PFSK-1 (cell line): ENCODE measurements around the gene NBEA.

ENCODE experiments used
- FOXP2 ChIP-seq: optimal IDR thresholded peaks from 2 replicates; pipeline ENCODE3; 2011; ENCODE audit warnings: borderline replicate concordance, control low read depth, inconsistent platforms; ENCODE audit not compliant: insufficient read depth; ENCODE audit errors: extremely low read length, extremely low read depth
- POLR2AphosphoS5 ChIP-seq: IDR thresholded peaks from 2 replicates; pipeline ENCODE4 v1.6.1; 2012; ENCODE audit warnings: low read depth, mild to moderate bottlenecking, control low read depth, low read length, moderate library complexity
- SIN3A ChIP-seq: IDR thresholded peaks from 2 replicates; pipeline ENCODE4 v1.6.1; 2012; ENCODE audit warnings: mild to moderate bottlenecking, low read length, moderate library complexity, borderline replicate concordance; ENCODE audit not compliant: insufficient read depth
- TAF1 ChIP-seq: IDR thresholded peaks from 2 replicates; pipeline ENCODE4 v1.6.1; 2012; ENCODE audit warnings: low read length, control low read depth, borderline replicate concordance; ENCODE audit not compliant: insufficient read depth
- TF ChIP-seq, protein P1 (sequence below), 2 experiments: IDR thresholded peaks; 2 replicates each; pipeline versions ENCODE4 v1.6.1 to v1.8.0; 2011 to 2012; ENCODE audit warnings: low read depth in 2 of 2, low read length in 2 of 2, control low read depth in 1 of 2, inconsistent platforms in 1 of 2, mild to moderate bottlenecking in 1 of 2, moderate library complexity in 1 of 2; ENCODE audit not compliant: insufficient read depth in 1 of 2

NBEA gene

DNA sequence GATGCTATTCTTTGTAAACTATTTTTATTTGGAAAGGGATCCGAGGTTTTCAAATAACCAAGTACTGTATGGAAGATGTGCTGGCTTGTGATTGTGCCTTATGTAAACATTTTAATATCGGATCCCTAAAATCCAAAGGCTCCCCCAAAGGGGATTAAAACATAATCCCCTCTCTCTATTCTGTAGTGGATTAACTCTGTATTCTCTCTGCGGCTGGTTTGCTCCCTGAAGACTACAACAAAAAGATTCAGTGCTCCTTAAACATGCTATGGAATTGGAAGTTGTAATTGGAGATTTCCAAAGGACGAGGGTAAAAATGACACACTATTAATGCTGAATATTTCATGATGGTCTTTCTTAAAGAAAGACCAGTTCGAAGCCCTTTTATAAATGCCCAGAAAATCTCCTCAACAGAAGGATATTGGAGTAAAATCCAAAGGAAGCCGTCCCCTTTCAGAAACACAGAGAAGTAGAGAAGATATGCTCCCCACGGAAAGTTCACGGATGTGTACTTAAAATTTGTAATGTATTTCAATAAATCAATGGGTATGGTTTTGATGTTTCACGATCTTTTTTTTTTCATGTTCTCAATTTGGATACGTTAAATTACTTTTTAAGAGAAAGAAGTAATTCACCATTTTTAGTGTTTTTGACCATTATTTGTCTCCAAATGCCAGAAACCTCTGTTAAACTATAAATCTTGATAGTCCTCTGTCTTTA is 527.9 kb downstream of the NBEA start:
- no peak for TF ChIP-seq FOXP2
- no peak for TF ChIP-seq TAF1
- no peak for TF ChIP-seq SIN3A
- no peak for TF ChIP-seq POLR2AphosphoS5
- TF ChIP-seq, protein P1, sequence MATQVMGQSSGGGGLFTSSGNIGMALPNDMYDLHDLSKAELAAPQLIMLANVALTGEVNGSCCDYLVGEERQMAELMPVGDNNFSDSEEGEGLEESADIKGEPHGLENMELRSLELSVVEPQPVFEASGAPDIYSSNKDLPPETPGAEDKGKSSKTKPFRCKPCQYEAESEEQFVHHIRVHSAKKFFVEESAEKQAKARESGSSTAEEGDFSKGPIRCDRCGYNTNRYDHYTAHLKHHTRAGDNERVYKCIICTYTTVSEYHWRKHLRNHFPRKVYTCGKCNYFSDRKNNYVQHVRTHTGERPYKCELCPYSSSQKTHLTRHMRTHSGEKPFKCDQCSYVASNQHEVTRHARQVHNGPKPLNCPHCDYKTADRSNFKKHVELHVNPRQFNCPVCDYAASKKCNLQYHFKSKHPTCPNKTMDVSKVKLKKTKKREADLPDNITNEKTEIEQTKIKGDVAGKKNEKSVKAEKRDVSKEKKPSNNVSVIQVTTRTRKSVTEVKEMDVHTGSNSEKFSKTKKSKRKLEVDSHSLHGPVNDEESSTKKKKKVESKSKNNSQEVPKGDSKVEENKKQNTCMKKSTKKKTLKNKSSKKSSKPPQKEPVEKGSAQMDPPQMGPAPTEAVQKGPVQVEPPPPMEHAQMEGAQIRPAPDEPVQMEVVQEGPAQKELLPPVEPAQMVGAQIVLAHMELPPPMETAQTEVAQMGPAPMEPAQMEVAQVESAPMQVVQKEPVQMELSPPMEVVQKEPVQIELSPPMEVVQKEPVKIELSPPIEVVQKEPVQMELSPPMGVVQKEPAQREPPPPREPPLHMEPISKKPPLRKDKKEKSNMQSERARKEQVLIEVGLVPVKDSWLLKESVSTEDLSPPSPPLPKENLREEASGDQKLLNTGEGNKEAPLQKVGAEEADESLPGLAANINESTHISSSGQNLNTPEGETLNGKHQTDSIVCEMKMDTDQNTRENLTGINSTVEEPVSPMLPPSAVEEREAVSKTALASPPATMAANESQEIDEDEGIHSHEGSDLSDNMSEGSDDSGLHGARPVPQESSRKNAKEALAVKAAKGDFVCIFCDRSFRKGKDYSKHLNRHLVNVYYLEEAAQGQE (IDR thresholded peaks at IDR 0.05; ENCODE audit: insufficient read depth in 1 of 2, low read depth in 2 of 2, low read length in 2 of 2), result no peak

DNA sequence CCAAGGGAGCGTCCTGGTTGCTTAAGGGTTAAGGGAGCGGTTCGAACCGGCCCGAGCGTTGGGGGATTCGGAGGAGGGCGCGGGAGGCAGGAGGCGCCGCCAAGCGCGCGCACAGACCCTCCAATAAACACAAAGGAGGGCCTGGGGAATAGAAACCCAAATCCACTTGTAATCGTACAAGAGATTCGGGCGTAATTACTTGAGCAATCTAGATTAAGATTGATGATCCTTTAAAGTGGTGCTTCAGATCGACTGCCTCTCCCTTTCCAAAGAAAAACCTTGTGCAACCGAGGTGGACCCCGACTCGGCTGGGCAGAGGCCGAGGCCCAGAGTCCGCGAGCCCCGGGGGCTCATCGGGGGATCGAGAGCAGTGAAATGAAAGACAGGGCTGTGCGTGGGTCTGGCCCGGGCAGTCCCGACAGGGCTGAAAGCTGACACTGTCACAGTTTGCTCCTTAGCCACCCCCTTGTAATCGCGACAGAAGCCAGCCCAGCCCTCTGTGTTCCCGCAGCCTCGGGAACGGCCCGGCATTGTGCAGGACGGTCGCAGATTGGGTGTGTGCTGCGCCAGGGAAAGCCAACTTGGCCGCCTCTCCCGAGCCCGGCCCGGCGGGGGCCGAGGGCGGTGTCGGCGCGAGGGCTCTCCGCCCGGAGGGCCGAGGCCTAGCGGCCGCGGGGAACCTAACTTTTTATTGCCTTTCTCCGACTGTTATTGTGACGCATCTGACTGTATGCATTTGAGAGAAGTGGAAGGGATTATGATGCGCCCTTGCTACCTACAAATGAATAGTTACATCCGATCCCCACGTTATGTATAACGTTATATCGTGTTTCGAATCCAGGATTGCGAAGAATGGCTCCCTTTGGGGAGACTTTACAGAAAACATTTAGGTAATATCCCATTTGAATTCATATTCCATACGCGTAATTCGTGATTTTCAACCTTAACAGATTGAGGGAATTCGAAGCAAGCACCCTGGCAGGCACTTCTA is 528.9 kb downstream of the NBEA start:
- no peak for TF ChIP-seq FOXP2

DNA sequence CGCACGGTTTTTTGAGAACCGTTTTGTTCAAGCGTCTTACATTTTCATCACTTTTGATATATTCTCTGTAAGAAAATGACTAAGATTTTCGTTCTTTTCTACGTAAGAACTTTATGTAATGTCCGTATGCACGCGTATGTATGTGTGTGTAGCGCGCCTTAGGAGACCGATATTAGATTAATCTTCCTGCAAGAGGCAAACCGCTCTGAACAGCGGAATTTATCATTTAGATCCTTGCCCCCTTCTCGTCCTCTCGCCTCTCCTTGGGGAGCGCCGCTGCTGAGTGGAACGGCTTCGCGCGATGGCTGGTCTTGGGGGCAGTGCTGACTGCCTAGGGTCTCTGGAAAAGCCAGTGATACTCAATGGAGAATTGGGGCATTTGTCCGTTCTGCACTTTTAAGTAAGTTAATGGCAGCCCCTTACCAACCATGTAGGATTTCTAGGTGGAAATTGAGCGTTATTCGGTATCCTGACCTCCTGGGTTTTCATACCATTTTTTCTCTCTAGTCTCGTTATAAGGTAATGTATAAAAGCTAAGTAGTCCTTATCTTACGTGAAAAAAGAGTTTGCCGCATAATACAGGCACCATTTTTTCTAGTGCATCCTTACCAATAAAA is 529.7 kb downstream of the NBEA start:
- no peak for TF ChIP-seq SIN3A
- TF ChIP-seq FOXP2, result no peak
- TF ChIP-seq, protein P1 (IDR thresholded peaks at IDR 0.05; ENCODE audit: insufficient read depth in 1 of 2, low read depth in 2 of 2, low read length in 2 of 2), result no peak
- TF ChIP-seq POLR2AphosphoS5, result no peak
- no peak for TF ChIP-seq TAF1

DNA sequence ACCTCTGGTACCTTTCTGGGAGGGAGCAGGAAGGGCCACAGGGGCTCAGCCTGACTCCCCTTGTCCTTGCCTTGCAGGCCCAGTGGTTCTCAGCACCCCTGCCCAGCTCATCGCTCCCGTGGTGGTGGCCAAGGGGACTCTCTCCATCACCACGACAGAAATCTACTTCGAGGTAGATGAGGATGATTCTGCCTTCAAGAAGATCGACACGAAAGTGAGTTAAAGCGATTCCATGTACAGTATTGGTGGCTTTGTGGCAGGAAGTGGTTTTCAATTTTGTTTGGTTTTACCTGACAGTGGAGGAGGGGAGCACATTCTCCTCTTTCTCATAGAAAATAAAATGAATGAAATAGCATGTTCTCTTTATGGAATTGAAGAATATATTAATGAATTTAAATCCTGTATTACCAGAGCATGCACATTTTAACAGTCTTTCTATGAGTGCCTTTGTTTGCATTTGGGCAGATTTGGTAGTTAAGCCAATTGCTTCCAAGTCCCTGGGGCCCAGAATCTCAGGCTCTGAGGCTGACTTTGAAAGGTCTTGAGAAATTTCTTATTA is 530.3 kb downstream of the NBEA start:
- no peak for TF ChIP-seq FOXP2
- no peak for TF ChIP-seq POLR2AphosphoS5
- TF ChIP-seq, protein P1 (IDR thresholded peaks at IDR 0.05; ENCODE audit: insufficient read depth in 1 of 2, low read depth in 2 of 2, low read length in 2 of 2), result no peak
- TF ChIP-seq TAF1, result no peak
- no peak for TF ChIP-seq SIN3A

DNA sequence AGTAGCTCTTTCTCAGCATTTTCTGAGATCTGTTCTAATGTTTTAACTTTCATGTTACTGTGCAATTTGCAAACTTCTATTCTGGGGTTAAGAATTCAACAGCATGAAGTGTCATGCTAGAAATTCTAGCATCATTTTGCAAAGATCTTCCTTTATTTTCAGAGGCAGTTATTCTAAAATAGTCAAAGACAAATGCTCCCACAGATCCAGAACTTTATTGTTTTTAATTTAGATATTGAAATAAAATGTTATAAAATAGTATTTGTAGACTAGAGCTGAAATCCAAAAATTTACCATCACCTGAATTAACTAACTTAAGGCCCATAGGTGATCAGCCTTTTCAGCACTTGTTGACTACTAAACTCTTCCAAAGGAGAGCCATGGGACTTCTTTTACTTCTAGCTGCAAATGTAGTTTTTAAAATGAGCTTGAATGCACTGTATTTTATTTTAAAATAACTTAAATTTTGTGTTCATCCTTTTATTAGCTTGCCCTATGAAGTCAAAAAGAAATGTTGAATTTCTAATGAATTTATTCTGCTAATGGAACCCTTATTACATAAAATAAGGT is 531.2 kb downstream of the NBEA start:
- TF ChIP-seq SIN3A (no peak), FOXP2 (no peak), POLR2AphosphoS5 (no peak), TAF1 (no peak)
- TF ChIP-seq, protein P1 (IDR thresholded peaks at IDR 0.05; ENCODE audit: insufficient read depth in 1 of 2, low read depth in 2 of 2, low read length in 2 of 2), result no peak
